Osteoblast (primary cell): ENCODE results near the gene DNAJC6. TPM values are rescaled to one million over a fixed set of nuclear protein-coding genes. Genes with fewer than 3 reads are reported as not detected.

ENCODE experiments used
- DNase-seq: peaks from one replicate; pipeline ENCODE4 v3.0.0; 2011; ENCODE audit warnings: low spot score, mixed read lengths; ENCODE audit not compliant: insufficient read length; ENCODE audit errors: missing footprints
- H2AFZ ChIP-seq: 2 replicates; pipeline ENCODE4 v1.6.0; 2011; ENCODE audit warnings: mild to moderate bottlenecking, low read length
- H3K27ac ChIP-seq: 2 replicates; pipeline ENCODE4 v1.5.1; 2011; ENCODE audit warnings: mild to moderate bottlenecking, low read depth, low read length, moderate library complexity
- H3K27me3 ChIP-seq: 2 replicates; pipeline ENCODE4 v1.6.0; 2012; ENCODE audit warnings: mild to moderate bottlenecking, control low read depth, inconsistent platforms, low read length, moderate library complexity; ENCODE audit not compliant: insufficient read depth
- H3K36me3 ChIP-seq: 2 replicates; pipeline ENCODE4 v1.5.1; 2011; ENCODE audit warnings: mild to moderate bottlenecking, low read length, control low read depth, moderate library complexity; ENCODE audit not compliant: insufficient read depth
- H3K4me1 ChIP-seq: 2 replicates; pipeline ENCODE4 v1.5.1; 2011; ENCODE audit warnings: mild to moderate bottlenecking, low read length, control low read depth, moderate library complexity; ENCODE audit not compliant: insufficient read depth
- H3K4me2 ChIP-seq: 2 replicates; pipeline ENCODE4 v1.6.0; 2011; ENCODE audit warnings: mild to moderate bottlenecking, low read length; ENCODE audit not compliant: insufficient read depth
- H3K4me3 ChIP-seq: fragments of 200-600 bp; sonication (generic); 3 replicates; pipeline ENCODE4 v1.5.1; 2012; ENCODE audit warnings: mild to moderate bottlenecking, low read length, inconsistent platforms; ENCODE audit not compliant: insufficient read depth
- H3K79me2 ChIP-seq: 2 replicates; pipeline ENCODE4 v1.6.0; 2012; ENCODE audit warnings: mild to moderate bottlenecking, low read length, control low read depth, inconsistent platforms; ENCODE audit not compliant: insufficient read depth
- H3K9me3 ChIP-seq: 2 replicates; pipeline ENCODE4 v1.5.1; 2011; ENCODE audit warnings: low read depth, low read length, control low read depth
- H4K20me1 ChIP-seq: 2 replicates; pipeline ENCODE4 v1.6.0; 2012; ENCODE audit warnings: mild to moderate bottlenecking, low read length, control low read depth; ENCODE audit not compliant: insufficient read depth
- total RNA-seq: library from RNA; depleted of rRNA; stranded (reverse); fragments of >200 nt; gene quantifications from 2 replicates; pipeline ENCODE4 v1.2.3, GENCODE V29; 2012
- TF ChIP-seq, protein P1 (sequence below): IDR thresholded peaks from 2 replicates; pipeline ENCODE4 v1.5.1; 2011; ENCODE audit warnings: mild to moderate bottlenecking, low read depth, low read length, moderate library complexity; ENCODE audit errors: extremely low read depth

Gene DNAJC6
- 10.5 and 11.8 TPM in 2 replicates for total RNA-seq

DNA sequence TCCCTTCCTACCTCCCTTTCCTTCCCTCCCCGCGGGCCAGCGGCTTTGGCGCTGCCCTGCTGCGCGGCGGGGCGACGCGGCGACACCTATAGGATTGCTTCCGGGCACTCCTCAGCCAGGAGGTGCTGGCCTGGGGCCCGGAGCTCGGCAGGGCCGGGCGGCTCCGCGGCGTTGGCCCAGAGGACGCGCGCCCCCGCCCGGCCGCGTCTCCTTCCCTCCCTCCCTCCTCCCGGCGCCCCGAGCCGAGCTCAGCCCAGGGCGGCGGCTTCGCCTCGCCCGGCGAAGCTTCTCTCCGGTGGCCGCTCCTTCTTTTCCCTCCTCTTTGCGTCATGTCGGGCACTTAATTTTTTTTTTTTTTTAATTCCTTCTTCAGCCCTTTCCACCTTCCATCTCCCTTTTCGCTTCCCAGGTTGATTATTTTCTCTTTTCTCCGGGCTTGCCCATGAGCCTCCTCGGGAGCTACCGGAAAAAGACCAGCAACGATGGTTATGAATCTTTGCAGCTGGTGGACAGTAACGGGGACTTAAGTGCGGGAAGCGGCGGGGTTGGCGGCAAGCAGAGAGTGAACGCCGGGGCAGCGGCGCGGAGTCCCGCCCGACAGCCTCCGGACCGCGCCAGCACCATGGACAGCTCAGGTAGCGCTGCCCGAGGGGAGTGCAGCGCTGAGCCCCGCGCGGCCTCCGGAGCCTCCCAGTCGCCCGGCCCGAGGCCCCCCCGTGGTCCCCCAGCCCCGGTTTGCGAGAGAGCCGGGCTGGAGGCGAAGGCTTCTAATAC, at the start of gene DNAJC6:
DNAJC6 (plus strand) TSS at position 240 of the 774 bp plus-strand sequence; CDS start at position 443, 203 bp downstream.
- peak within 1 kb of the TSS; percentile 90 for H3K4me2 ChIP-seq
- TF ChIP-seq, protein P1, sequence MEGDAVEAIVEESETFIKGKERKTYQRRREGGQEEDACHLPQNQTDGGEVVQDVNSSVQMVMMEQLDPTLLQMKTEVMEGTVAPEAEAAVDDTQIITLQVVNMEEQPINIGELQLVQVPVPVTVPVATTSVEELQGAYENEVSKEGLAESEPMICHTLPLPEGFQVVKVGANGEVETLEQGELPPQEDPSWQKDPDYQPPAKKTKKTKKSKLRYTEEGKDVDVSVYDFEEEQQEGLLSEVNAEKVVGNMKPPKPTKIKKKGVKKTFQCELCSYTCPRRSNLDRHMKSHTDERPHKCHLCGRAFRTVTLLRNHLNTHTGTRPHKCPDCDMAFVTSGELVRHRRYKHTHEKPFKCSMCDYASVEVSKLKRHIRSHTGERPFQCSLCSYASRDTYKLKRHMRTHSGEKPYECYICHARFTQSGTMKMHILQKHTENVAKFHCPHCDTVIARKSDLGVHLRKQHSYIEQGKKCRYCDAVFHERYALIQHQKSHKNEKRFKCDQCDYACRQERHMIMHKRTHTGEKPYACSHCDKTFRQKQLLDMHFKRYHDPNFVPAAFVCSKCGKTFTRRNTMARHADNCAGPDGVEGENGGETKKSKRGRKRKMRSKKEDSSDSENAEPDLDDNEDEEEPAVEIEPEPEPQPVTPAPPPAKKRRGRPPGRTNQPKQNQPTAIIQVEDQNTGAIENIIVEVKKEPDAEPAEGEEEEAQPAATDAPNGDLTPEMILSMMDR: no peak
- no peaks in the 10 kb centered on the region for H3K79me2 ChIP-seq
- H3K27ac ChIP-seq: no peak within 1 kb of the TSS
- no peaks in the 10 kb centered on the region for H3K36me3 ChIP-seq
- peak within 1 kb of the TSS; percentile 68 for H3K4me3 ChIP-seq
- peaks cover 3% of the 10 kb centered on the region for H3K27me3 ChIP-seq
- peaks cover 3% of the 10 kb centered on the region for H3K4me1 ChIP-seq
- no peak within 1 kb of the TSS for H2AFZ ChIP-seq
- DNase-seq: peak; percentile 97
- peaks cover 13% of the 10 kb centered on the region for H4K20me1 ChIP-seq
- H3K9me3 ChIP-seq: no peaks in the 10 kb centered on the region

DNA sequence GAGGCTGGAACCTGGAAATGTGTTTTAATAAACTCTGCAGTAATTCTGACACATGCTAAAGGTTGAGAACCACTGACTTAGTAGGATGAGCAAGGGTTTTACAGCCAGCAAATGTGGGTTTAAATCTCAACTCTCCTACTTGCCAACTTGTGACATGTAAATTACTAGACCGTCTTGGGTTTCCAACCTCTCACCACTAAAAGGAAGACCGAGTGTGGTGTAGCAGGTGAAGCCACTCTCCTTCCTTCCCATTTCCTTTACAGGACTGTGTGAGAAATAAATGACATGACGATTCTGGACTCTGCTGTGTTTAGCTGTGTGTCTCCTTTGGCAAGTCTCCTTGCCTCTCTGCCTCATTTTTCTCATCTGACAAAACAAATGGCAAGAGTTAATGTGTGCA, 49.5 kb upstream of the DNAJC6 start:
- no peak overlapping the region for H3K4me2 ChIP-seq
- peaks cover 19% of the 10 kb centered on the region for H3K4me1 ChIP-seq
- H3K27ac ChIP-seq: no peak overlapping the region
- no peak for DNase-seq
- no peaks in the 10 kb centered on the region for H3K9me3 ChIP-seq
- TF ChIP-seq, protein P1: no peak
- H4K20me1 ChIP-seq: no peaks in the 10 kb centered on the region
- H3K36me3 ChIP-seq: no peaks in the 10 kb centered on the region
- peaks cover 9% of the 10 kb centered on the region for H3K79me2 ChIP-seq
- no peak overlapping the region for H3K4me3 ChIP-seq
- no peaks in the 10 kb centered on the region for H3K27me3 ChIP-seq
- H2AFZ ChIP-seq: peak overlapping the region; percentile 39

DNA sequence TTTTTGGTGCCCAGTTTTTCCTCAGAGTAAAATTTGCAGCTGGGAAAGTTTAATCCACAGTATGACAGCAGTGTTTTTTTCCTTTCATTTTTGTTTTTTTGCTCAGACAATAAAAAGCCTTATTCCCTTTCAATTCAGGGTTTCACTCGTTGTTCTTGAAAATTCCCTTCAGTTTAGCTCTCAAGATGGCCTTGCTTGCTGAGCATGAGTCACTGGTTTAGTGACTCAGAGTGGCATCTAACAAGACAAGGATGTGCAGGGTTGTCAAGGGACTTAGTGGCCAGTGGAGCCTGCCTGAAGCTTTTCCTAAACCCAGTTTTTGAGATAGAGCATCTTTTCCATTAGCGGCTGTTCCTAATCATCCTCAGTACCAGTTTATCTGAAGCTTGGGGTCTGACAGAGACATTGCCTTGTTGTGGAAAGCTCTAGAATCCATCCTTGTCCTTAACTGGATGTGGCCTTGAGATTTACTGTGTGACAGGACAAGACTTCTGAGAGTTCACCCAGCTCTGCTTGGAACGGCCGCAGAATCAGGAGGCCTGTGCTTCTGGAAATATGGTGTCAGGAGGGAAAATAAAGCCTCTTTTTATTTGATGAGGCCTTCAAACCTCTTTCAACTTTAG, 48.4 kb upstream of the DNAJC6 start:
- peak; percentile 97 for DNase-seq
- H3K79me2 ChIP-seq: peaks cover 5% of the 10 kb centered on the region
- H3K4me1 ChIP-seq: peaks cover 19% of the 10 kb centered on the region
- H2AFZ ChIP-seq: peak overlapping the region; percentile 27
- H3K27ac ChIP-seq: peak overlapping the region; percentile 21
- no peaks in the 10 kb centered on the region for H3K36me3 ChIP-seq
- no peaks in the 10 kb centered on the region for H3K27me3 ChIP-seq
- TF ChIP-seq, protein P1: no peak
- peak overlapping the region; percentile 30 for H3K4me2 ChIP-seq
- no peaks in the 10 kb centered on the region for H3K9me3 ChIP-seq
- no peaks in the 10 kb centered on the region for H4K20me1 ChIP-seq
- no peak overlapping the region for H3K4me3 ChIP-seq

DNA sequence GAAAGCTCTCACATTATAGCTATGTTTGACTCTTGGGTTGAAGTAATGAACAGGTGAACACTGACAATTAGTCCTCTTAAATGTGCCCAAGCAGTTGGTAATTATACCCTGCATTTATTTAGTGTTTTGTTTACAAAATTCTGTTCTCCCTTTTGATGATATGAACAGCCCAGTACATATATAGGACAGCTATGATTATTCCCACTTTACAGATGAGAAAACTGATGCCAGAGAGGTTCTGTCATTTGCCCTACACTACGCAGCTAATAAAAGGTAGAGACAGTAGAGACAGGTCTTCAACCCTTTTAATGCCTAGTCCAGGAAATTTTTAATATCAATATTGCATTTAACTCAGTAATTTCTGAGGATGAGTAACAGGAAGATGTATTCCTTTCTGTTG, 46.1 kb upstream of the DNAJC6 start:
- no peaks in the 10 kb centered on the region for H3K27me3 ChIP-seq
- no peaks in the 10 kb centered on the region for H3K36me3 ChIP-seq
- no peak overlapping the region for H2AFZ ChIP-seq
- H3K4me3 ChIP-seq: no peak overlapping the region
- no peak overlapping the region for H3K27ac ChIP-seq
- peaks cover 23% of the 10 kb centered on the region for H3K4me1 ChIP-seq
- H3K79me2 ChIP-seq: peaks cover 8% of the 10 kb centered on the region
- DNase-seq: no peak
- TF ChIP-seq, protein P1: no peak
- H3K4me2 ChIP-seq: no peak overlapping the region
- no peaks in the 10 kb centered on the region for H4K20me1 ChIP-seq
- no peaks in the 10 kb centered on the region for H3K9me3 ChIP-seq
